ENCODE measurements around the gene STX11. TPM values are rescaled to one million over a fixed set of nuclear protein-coding genes. Genes with fewer than 3 reads are reported as not detected.

Gene STX11
- total RNA-seq, 1 experiment from 2014 or later = 1.3 TPM

GRCh38 chr6:144133225-144133821 lies 17.0 kb upstream of the STX11 start:
- H3K4me1 ChIP-seq = no peaks in the 10 kb centered on the region
- TF ChIP-seq CTCF (IDR thresholded peaks at IDR 0.05; ENCODE audit: insufficient read depth in 1 of 2, low read depth in 1 of 2, low read length in 1 of 2, severe bottlenecking in 1 of 2, unreplicated experiment in 1 of 2) = no peak
- no peaks in the 10 kb centered on the region for H3K36me3 Mint-ChIP-seq (ENCODE audit: insufficient read depth, unreplicated experiment)
- POLR2A ChIA-PET = no interaction called here
- DNase-seq = no peak
- H3K9me3 ChIP-seq = no peaks in the 10 kb centered on the region
- H3K4me3 ChIP-seq (ENCODE audit: low read depth, low read length) = no peak overlapping the region
- BruUV-seq (replicated peaks) = no TSS peak
- H3K27me3 ChIP-seq (replicated peaks; ENCODE audit: control insufficient read depth, insufficient read depth, low read length) = no peaks in the 10 kb centered on the region
- intact Hi-C loops (cut with micrococcal nuclease; ENCODE audit: unreplicated experiment) = no loop called here
- H3K4me3 Mint-ChIP-seq (ENCODE audit: unreplicated experiment) = no peak overlapping the region
- no peaks in the 10 kb centered on the region for H3K4me1 Mint-ChIP-seq (ENCODE audit: low read depth, unreplicated experiment)
- no peaks in the 10 kb centered on the region for H3K27me3 Mint-ChIP-seq (ENCODE audit: insufficient read depth, unreplicated experiment)
- no peak overlapping the region for H3K27ac Mint-ChIP-seq (ENCODE audit: unreplicated experiment)
- H3K9me3 Mint-ChIP-seq (ENCODE audit: unreplicated experiment) = no peaks in the 10 kb centered on the region
- no peaks in the 10 kb centered on the region for H3K36me3 ChIP-seq (ENCODE audit: control insufficient read depth, insufficient read depth, low read length)
- CTCF ChIA-PET = no interaction called here

GRCh38 chr6:144134176-144134575 lies 16.1 kb upstream of the STX11 start:
- Mint-ChIP-seq H3K4me3 (ENCODE audit: unreplicated experiment) (no peak overlapping the region), H3K27me3 (ENCODE audit: insufficient read depth, unreplicated experiment) (no peaks in the 10 kb centered on the region), H3K4me1 (ENCODE audit: low read depth, unreplicated experiment) (no peaks in the 10 kb centered on the region), H3K36me3 (ENCODE audit: insufficient read depth, unreplicated experiment) (no peaks in the 10 kb centered on the region), H3K9me3 (ENCODE audit: unreplicated experiment) (no peaks in the 10 kb centered on the region), H3K27ac (ENCODE audit: unreplicated experiment) (no peak overlapping the region)
- no peak for DNase-seq
- ChIA-PET POLR2A (no interaction called here), CTCF (no interaction called here)
- intact Hi-C loops (cut with micrococcal nuclease; ENCODE audit: unreplicated experiment) = no loop called here
- no TSS peak for BruUV-seq (replicated peaks)
- Histone ChIP-seq H3K36me3 (ENCODE audit: control insufficient read depth, insufficient read depth, low read length) (no peaks in the 10 kb centered on the region), H3K9me3 (no peaks in the 10 kb centered on the region), H3K4me1 (no peaks in the 10 kb centered on the region), H3K4me3 (ENCODE audit: low read depth, low read length) (no peak overlapping the region), H3K27me3 (replicated peaks; ENCODE audit: control insufficient read depth, insufficient read depth, low read length) (no peaks in the 10 kb centered on the region)
- no peak for TF ChIP-seq CTCF (IDR thresholded peaks at IDR 0.05; ENCODE audit: insufficient read depth in 1 of 2, low read depth in 1 of 2, low read length in 1 of 2, severe bottlenecking in 1 of 2, unreplicated experiment in 1 of 2)

DNA sequence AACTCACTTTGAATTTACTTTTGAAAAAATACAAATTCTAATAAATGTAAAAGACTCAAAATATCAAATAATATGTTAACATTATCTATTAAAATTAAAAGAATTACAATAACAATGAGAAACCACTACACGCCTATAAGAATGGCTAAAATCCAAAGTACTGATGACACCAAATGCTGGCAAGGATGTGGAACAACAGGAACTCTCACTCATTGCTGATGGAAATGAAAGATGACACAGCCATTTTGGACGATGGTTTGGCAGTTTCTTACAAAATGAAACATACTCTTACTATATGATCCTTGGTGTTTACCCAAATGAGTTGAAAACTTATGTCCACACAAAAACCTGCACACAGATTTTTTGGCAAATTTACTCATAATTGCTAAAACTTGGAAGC lies 15.6 kb upstream of the STX11 start:
- POLR2A ChIA-PET = no interaction called here

More for the DNA sequence above, 15.6 kb upstream of the STX11 start:
- Mint-ChIP-seq H3K27ac (ENCODE audit: unreplicated experiment) (no peak overlapping the region), H3K27me3 (ENCODE audit: insufficient read depth, unreplicated experiment) (no peaks in the 10 kb centered on the region), H3K4me1 (ENCODE audit: low read depth, unreplicated experiment) (no peaks in the 10 kb centered on the region), H3K4me3 (ENCODE audit: unreplicated experiment) (no peak overlapping the region), H3K36me3 (ENCODE audit: insufficient read depth, unreplicated experiment) (no peaks in the 10 kb centered on the region), H3K9me3 (ENCODE audit: unreplicated experiment) (no peaks in the 10 kb centered on the region)
- no peak overlapping the region for H3K4me3 ChIP-seq (ENCODE audit: low read depth, low read length)
- intact Hi-C loops (cut with micrococcal nuclease; ENCODE audit: unreplicated experiment) = no loop called here
- TF ChIP-seq CTCF (IDR thresholded peaks at IDR 0.05; ENCODE audit: insufficient read depth in 1 of 2, low read depth in 1 of 2, low read length in 1 of 2, severe bottlenecking in 1 of 2, unreplicated experiment in 1 of 2) = no peak
- CTCF ChIA-PET = no interaction called here
- no peaks in the 10 kb centered on the region for H3K36me3 ChIP-seq (ENCODE audit: control insufficient read depth, insufficient read depth, low read length)
- H3K27me3 ChIP-seq (replicated peaks; ENCODE audit: control insufficient read depth, insufficient read depth, low read length) = no peaks in the 10 kb centered on the region
- H3K9me3 ChIP-seq = no peaks in the 10 kb centered on the region
- DNase-seq = no peak
- no TSS peak for BruUV-seq (replicated peaks)
- no peaks in the 10 kb centered on the region for H3K4me1 ChIP-seq

All from Caco-2 (cell line).